Limb (tissue), 2 donors: ENCODE results near the gene GMDS.

Experiments used
- DNase-seq, 2 donors: peaks; one replicate each; pipeline ENCODE4 v3.0.0-alpha.2; 2016; ENCODE audit errors: extremely low spot score in 2 of 2

The GMDS gene

GRCh38 chr6:2038092-2038491 is 207.3 kb downstream of the GMDS start:
- DNase-seq = peak in 1 of 2 donors; percentile 44

DNA sequence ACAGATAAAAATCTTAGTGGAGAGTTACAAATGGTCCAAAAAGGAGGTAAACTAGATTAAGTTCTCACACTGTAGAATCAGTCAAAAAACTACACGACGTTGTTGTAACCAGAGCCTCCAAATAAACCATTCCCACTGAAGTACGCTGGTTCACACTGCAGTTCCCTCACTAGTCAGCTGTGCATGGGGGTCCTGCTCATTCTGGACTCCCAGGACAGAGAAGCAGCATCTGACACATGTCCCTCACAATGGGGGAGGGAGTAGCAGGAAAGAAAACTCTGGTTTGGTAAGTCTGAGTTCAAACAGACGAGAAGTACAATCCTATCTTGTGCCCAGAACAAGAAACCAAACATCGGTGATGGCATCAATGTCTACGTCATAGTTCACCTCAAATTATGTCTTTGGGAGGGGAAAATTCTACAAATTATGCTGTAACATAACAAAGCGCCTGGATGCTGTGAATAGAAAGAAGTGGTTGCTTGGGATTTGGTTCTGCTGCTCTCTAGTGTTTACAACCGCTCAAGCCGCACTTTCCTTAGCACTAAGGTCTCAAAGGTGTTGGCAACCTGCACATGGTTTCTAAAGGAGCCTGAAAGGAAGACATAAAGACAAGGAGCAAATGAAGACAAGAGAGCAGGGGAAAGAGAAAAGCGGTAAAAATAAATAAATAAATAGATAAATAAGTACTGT is 208.0 kb downstream of the GMDS start:
- peak in 1 of 2 donors; percentile 36 for DNase-seq

DNA sequence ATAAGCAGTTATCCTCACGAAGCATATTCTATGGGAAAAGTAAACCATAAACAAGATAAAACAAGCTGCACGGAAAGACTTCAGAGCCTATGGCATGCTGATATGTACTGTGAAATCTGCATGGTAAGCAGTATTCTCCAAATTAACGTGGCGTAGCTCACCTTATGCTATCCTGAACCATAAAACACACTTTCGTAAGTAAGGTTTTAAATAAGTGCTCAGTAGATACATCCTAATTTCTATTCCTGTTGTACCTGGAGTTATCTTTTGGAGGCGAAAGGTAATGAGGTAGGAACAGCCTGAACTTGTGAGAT is 208.7 kb downstream of the GMDS start:
- DNase-seq = no peak

- no peak for DNase-seq
Observed at GRCh38 chr6:2035826-2036709, 209.3 kb downstream of the GMDS start.

GRCh38 chr6:2035046-2035445 is 210.4 kb downstream of the GMDS start:
- no peak for DNase-seq

- no peak for DNase-seq
Observed at GRCh38 chr6:2034256-2034655, 211.1 kb downstream of the GMDS start.

DNA sequence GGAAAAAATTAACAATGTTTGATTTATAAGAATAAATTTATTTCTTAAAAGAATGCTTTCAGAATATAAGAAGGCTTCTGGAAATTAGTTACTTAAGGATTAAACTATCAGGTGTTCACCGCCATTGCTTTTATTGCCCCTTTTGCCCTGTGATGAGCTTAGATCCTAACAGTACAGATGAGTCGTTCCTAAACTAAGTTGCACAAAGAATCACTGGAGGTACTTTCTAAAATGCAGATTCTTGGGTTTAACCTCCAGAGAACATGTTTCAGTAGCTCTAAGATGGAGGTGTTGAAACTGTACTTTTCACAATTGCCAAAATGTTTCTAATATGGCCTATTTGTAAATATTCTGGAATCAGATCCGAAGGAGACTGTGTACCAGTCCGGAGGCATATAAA is 211.9 kb downstream of the GMDS start:
- DNase-seq = no peak

DNA sequence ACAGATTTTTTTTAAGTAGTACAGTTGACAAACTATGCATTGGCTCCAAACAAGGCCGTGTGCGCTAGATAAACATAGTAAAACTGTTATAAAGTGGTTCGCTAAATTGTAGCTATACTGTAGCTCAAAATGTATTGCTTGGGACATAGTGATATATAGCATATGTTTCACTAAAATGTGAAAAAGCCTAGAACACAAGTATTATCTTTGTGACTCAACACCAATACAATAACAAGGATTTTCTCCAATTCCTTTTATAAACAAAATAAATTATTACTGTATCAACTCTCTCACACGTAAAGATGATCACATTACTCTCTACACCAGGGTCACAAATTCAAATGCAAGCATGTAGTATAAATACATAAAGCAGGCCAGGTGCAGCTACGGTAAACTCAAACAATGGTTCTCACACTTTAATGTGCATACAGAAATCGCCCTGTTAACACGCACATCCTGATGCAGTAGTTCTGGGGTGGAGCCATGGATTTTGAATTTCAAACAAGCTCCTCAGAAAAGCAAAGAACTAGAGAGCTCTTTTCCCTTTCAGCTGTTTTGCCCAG is 214.6 kb downstream of the GMDS start:
- no peak for DNase-seq

DNA sequence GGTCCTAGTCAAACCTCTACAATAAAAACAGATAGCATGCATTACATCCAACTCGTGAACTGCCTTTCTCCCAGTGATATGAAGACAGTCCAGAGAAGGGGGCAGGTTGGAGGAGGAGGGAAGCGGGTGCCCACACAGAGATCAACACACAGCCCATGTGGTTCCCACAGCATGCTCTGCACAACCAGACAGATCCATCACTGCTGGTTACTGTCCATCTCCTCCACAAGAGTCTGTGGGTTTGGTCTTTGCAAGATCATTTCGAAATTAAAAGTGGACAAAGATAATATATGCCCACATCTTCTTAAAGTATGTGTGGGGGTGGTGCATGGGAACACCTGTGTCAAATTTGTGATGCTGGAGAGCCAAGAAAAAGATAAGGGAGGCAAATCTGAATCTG is 215.5 kb downstream of the GMDS start:
- DNase-seq = no peak

- DNase-seq = no peak
Observed at GRCh38 chr6:2029130-2029794, 216.1 kb downstream of the GMDS start.

GRCh38 chr6:2028457-2029038 is 216.9 kb downstream of the GMDS start:
- DNase-seq = no peak

DNA sequence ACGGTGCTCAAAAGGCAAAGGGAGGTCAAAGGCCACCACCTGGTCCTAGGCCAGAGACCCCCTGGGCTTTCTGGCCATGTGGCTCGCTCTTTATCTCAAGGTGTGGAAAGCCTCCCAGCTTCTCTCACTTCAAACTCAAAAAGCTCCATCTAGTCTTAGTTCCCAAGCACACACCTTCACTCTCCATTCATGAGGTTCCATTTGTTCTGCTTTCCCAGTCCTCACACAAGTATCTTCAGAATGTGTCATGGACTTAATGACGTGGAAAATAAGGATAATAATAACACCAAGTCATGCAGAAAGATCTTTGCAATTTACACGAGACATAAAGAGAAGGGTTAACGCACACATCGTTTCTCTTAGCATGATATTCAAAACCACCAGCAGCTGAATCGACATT is 219.3 kb downstream of the GMDS start:
- DNase-seq = no peak

DNA sequence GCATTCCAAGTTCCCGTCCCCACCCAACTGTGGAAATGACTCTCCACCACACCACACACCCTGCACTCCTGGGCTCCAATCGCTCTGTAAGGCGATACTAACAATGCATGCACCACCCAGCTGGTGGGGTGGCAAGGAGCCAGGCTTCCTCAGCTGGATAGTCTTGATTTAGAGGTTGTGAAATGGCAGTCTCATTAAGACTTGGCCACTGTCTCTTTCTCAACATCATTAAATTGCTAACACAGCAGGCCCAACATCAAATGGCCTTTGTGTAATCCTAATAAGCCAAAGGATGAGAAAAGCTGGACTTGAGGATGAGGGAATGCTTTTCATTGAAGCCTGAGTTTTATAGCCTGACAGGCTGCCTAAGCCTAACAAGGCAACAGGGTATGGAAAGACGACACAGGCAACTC is 223.7 kb downstream of the GMDS start:
- DNase-seq = peak; percentile 20 to 77

DNA sequence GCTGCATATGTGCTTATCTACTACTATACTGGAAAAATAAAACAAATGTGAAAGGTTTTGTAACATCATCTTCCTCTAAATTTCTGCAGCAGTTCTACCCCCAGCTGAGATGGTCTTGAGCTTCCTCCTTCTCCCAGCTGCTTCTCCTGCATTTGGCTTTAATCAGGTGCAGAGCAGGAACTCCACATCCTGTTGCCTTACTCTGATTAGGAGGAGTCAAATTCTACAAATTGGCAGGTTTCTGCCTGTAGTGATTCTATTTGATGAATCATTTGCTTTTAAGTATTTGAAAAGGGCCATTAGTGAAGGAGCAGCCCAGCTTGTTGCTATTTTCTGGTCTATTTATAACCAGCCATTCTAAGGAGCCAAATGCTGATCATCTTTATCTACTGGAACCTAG is 224.5 kb downstream of the GMDS start:
- DNase-seq = no peak

DNA sequence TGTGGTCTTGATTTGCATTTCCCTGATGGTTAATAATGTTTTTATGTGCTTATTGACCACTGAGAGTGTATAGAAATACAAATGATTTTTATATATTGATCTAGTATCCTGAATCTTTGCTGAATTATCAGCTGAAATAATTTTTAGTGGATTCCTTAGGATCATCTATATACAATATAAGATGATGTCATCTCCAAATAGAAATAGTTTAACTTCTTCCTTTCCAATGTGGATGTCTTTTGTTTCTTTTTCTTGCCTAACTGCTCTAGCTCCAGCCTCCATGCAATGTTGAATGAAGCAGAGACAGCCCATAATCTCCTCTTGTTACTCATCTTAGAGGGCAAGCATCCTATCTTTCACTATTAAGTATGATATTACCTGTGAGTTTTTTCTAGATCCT is 226.4 kb downstream of the GMDS start:
- no peak for DNase-seq

GRCh38 chr6:2016040-2016439 is 229.4 kb downstream of the GMDS start:
- DNase-seq = no peak

GRCh38 chr6:2008383-2008976 is 236.9 kb downstream of the GMDS start:
- no peak for DNase-seq

DNA sequence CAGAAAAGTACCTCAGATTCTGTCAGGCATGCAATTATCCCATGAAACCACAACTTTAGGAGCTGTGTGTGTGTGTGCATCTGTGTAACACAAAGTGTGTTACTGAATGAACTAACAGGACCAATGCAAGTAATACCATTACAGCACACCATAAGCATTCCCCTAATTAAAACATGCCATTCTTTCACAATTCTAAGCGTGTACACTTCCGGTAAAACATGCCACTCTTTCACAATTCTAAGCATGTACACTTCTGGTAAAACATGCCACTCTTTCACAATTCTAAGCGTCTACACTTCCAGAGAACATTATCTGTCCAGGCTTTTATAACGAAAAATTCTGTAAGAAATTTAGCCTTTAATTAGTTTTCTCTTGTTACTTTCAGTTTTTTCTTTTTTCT is 238.2 kb downstream of the GMDS start:
- no peak for DNase-seq

- DNase-seq = no peak
Observed at GRCh38 chr6:2004888-2005287, 240.5 kb downstream of the GMDS start.

DNA sequence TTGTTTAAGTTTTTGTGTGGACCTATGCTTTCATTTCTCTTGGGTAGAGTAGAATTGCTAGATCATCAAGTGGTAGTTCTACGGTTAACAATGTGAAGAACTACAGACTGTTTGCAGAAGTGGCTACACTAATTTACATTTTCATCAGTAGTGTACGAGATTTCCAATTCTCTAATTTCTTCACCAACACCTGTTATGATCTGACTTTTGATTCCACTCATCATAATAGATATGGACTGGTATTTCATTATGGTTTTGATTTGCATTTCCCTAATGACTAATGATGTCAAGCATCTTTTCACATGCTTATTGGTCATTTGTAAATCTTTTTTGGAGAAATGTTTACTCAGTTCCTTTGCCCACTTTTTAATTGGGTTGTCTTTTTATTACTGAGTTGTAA is 244.4 kb downstream of the GMDS start:
- DNase-seq = no peak

- DNase-seq = no peak
Observed at GRCh38 chr6:1997702-1998101, 247.7 kb downstream of the GMDS start.
